ENCODE data around the gene RB1. TPM values are rescaled to one million over a fixed set of nuclear protein-coding genes. Genes with fewer than 3 reads are reported as not detected.
"Not testable (repeated sequence)": the region's sequence is repeated elsewhere in the genome, so short reads cannot be mapped to it uniquely, and the experiment has no call there.

Gene RB1
- total and polyA plus RNA-seq, 11 donors: 8.5 to 52.1 (median 26.7) TPM

- intact Hi-C loops (cut with DNase I): loop anchor here in 4 of 10 donors (2.0 to 5.0 kb wide), 5 partner anchors 55 to 121 kb away; partner anchors contain the start of gene RCBTB2 (in 2 of the 4)
- 27 to 41% (median 34%) methylated on average over 13 of the region's 13 CpGs for WGBS, 4 donors
- TF ChIP-seq POLR2A (IDR thresholded peaks at IDR 0.05): no peak
- TF ChIP-seq, protein P1, sequence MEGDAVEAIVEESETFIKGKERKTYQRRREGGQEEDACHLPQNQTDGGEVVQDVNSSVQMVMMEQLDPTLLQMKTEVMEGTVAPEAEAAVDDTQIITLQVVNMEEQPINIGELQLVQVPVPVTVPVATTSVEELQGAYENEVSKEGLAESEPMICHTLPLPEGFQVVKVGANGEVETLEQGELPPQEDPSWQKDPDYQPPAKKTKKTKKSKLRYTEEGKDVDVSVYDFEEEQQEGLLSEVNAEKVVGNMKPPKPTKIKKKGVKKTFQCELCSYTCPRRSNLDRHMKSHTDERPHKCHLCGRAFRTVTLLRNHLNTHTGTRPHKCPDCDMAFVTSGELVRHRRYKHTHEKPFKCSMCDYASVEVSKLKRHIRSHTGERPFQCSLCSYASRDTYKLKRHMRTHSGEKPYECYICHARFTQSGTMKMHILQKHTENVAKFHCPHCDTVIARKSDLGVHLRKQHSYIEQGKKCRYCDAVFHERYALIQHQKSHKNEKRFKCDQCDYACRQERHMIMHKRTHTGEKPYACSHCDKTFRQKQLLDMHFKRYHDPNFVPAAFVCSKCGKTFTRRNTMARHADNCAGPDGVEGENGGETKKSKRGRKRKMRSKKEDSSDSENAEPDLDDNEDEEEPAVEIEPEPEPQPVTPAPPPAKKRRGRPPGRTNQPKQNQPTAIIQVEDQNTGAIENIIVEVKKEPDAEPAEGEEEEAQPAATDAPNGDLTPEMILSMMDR (IDR thresholded peaks at IDR 0.05): no peak
- H3K4me3 ChIP-seq: peak overlapping the region; percentile 30 to 75 (median 62)
- H3K27me3 ChIP-seq: no peaks in the 10 kb centered on the region
- H3K4me1 ChIP-seq: peaks cover 0 to 48% (median 1%) of the 10 kb centered on the region in 12 donors
- H3K9me3 ChIP-seq: no peaks in the 10 kb centered on the region
- H3K27ac ChIP-seq: peak overlapping the region; percentile 52 to 94 (median 81)
- DNase-seq: peak in 1 of 5 donors; percentile 18
- H3K36me3 ChIP-seq: peaks cover 0 to 4% (median 0%) of the 10 kb centered on the region in 9 donors
- ATAC-seq: peak in 2 of 4 donors; percentile 50 to 51
Observed at GRCh38 chr13:48411841-48412531, 108.4 kb downstream of the RB1 start.

- TF ChIP-seq, protein P1 (IDR thresholded peaks at IDR 0.05): no peak
- TF ChIP-seq POLR2A (IDR thresholded peaks at IDR 0.05): peak in 1 of 2 donors; percentile 85
- H3K27me3 ChIP-seq: no peaks in the 10 kb centered on the region
- peak within 1 kb of the TSS; percentile 52 to 94 (median 81) for H3K27ac ChIP-seq
- 36 to 44% (median 38%) methylated on average over 4 of the region's 4 CpGs for WGBS, 4 donors
- peaks cover 0 to 39% (median 0%) of the 10 kb centered on the region in 12 donors for H3K4me1 ChIP-seq
- peak within 1 kb of the TSS; percentile 30 to 75 (median 62) for H3K4me3 ChIP-seq
- H3K9me3 ChIP-seq: no peaks in the 10 kb centered on the region
- ATAC-seq (peak; percentile 58 to 91 (median 86)), DNase-seq (peak in 2 of 5 donors; percentile 28 to 50)
- intact Hi-C loops (cut with DNase I): loop anchor here in 4 of 10 donors (2.0 to 5.0 kb wide), 5 partner anchors 56 to 120 kb away; partner anchors contain the start of gene RCBTB2 (in 2 of the 4)
- peaks cover 0 to 10% (median 4%) of the 10 kb centered on the region in 9 donors for H3K36me3 ChIP-seq
Observed at GRCh38 chr13:48412881-48413351, 109.4 kb downstream of the RB1 start, which contains the start of gene LPAR6. Gene LPAR6 (minus strand): TSS chr13:48413113. CDS start chr13:48412423, 690 bp downstream.

DNA sequence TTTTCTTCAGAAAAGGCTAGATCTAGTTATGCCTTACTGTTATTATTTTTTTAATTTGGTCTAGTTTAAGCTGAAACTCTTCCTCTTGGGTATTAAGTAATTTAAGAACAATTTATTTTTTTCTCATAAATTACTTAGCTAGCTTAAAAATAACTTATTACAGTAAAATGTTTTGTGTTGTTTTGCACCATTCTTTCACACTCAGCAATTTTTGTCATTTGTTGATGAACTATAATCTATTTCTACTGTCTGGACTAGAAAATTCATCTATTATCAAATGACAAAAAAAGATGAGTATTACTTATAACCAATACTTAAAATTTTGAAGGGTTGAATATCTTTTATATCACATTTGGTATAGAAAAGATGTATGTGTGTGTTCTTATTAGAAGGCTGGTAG is 111.0 kb downstream of the RB1 start:
- peak overlapping the region in 1 of 12 donors; percentile 6 for H3K27ac ChIP-seq
- H3K4me3 ChIP-seq: peak overlapping the region in 1 of 12 donors; percentile 13
- no peaks in the 10 kb centered on the region for H3K9me3 ChIP-seq
- intact Hi-C loops (cut with DNase I): loop anchor here in 3 of 10 donors (5.0 kb wide), 4 partner anchors 57 to 118 kb away; partner anchors contain the start of gene RCBTB2 (in 1 of the 3)
- no peak for ATAC-seq
- no peaks in the 10 kb centered on the region for H3K27me3 ChIP-seq
- H3K4me1 ChIP-seq: peaks cover 0 to 29% (median 0%) of the 10 kb centered on the region in 12 donors
- TF ChIP-seq, protein P1 (IDR thresholded peaks at IDR 0.05): no peak
- TF ChIP-seq POLR2A (IDR thresholded peaks at IDR 0.05): no peak
- DNase-seq: no peak
- peaks cover 0 to 10% (median 4%) of the 10 kb centered on the region in 9 donors for H3K36me3 ChIP-seq

DNA sequence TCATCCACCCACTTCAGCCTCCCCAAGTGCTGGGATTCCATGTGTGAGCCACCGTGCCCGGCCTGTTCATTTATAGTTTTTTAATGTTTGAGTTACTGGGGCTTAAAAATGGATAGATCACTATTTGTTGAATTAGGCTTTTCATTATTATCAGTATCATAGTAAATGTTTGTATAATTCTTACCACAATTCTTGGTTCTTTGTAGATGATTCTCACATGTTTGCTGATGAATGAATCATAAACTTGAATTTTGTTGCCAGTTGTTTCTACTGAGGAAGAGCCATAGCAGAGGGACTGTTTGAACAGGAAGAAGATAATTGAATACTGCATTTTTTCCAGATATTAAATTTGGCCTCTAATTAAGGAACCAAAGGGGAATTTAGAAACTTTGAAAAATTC is 112.0 kb downstream of the RB1 start:
- Histone ChIP-seq H3K36me3 (peaks cover 0 to 10% (median 4%) of the 10 kb centered on the region in 9 donors), H3K27me3 (no peaks in the 10 kb centered on the region), H3K9me3 (peaks cover 0 to 4% (median 0%) of the 10 kb centered on the region in 12 donors), H3K27ac (peak overlapping the region in 1 of 12 donors; percentile 6), H3K4me1 (peaks cover 0 to 29% (median 0%) of the 10 kb centered on the region in 12 donors), H3K4me3 (peak overlapping the region in 1 of 12 donors; percentile 13)
- DNase-seq: no peak
- ATAC-seq: no peak
- TF ChIP-seq, protein P1 (IDR thresholded peaks at IDR 0.05): no peak
- no peak for TF ChIP-seq POLR2A (IDR thresholded peaks at IDR 0.05)
- intact Hi-C loops (cut with DNase I): no loop called here
- WGBS, 4 donors: 89 to 100% (median 95%) methylated on average over 2 of the region's 2 CpGs

GRCh38 chr13:48422003-48422402 is 118.5 kb downstream of the RB1 start:
- ATAC-seq; H3K36me3 ChIP-seq; H3K27me3 ChIP-seq; intact Hi-C loops (cut with DNase I); H3K27ac ChIP-seq; DNase-seq; H3K4me1 ChIP-seq; H3K4me3 ChIP-seq: not testable (repeated sequence)
- peaks cover 0 to 15% (median 0%) of the 10 kb centered on the region in 12 donors for H3K9me3 ChIP-seq
- WGBS, 4 donors: 95 to 100% (median 98%) methylated on average over 5 of the region's 5 CpGs
